T-helper 9 cell (primary cell): Measurements from ENCODE around the gene RAB6B.

ENCODE experiments used
- DNase-seq: peaks from one replicate; pipeline ENCODE4 v3.0.0-alpha.2; 2020

RAB6B gene

GRCh38 chr3:133880886-133881455 lies 14.7 kb downstream of the RAB6B start:
- DNase-seq = no peak

GRCh38 chr3:133880287-133880686 lies 15.4 kb downstream of the RAB6B start:
- no peak for DNase-seq

GRCh38 chr3:133878518-133878917 lies 17.2 kb downstream of the RAB6B start:
- DNase-seq = no peak

- no peak for DNase-seq
These were observed 18.5 kb downstream of the RAB6B start for GRCh38 chr3:133877221-133877620.

GRCh38 chr3:133874761-133875438 lies 20.8 kb downstream of the RAB6B start:
- no peak for DNase-seq

GRCh38 chr3:133874344-133874743 lies 21.3 kb downstream of the RAB6B start:
- no peak for DNase-seq

GRCh38 chr3:133872781-133873180 lies 22.9 kb downstream of the RAB6B start:
- DNase-seq = no peak

GRCh38 chr3:133872161-133872560 lies 23.5 kb downstream of the RAB6B start:
- no peak for DNase-seq

- DNase-seq = no peak
These were observed 24.2 kb downstream of the RAB6B start for GRCh38 chr3:133871368-133872090.

- no peak for DNase-seq
These were observed 24.9 kb downstream of the RAB6B start for GRCh38 chr3:133870822-133871221.

- no peak for DNase-seq
These were observed 26.1 kb downstream of the RAB6B start for GRCh38 chr3:133869586-133869985.

- no peak for DNase-seq
These were observed 26.8 kb downstream of the RAB6B start for GRCh38 chr3:133868758-133869475.

GRCh38 chr3:133868186-133868585 lies 27.5 kb downstream of the RAB6B start:
- no peak for DNase-seq

GRCh38 chr3:133866141-133866540 lies 29.5 kb downstream of the RAB6B start:
- DNase-seq = no peak

GRCh38 chr3:133865136-133865855 lies 30.4 kb downstream of the RAB6B start:
- DNase-seq = no peak

GRCh38 chr3:133864616-133865015 lies 31.1 kb downstream of the RAB6B start:
- no peak for DNase-seq

GRCh38 chr3:133863911-133864310 lies 31.8 kb downstream of the RAB6B start:
- DNase-seq = no peak

GRCh38 chr3:133862161-133862560 lies 33.5 kb downstream of the RAB6B start:
- no peak for DNase-seq

GRCh38 chr3:133860519-133860918 lies 35.2 kb downstream of the RAB6B start:
- no peak for DNase-seq

GRCh38 chr3:133859381-133860234 lies 36.1 kb downstream of the RAB6B start:
- DNase-seq = no peak

- DNase-seq = no peak
These were observed 37.9 kb downstream of the RAB6B start for GRCh38 chr3:133857767-133858166.

- DNase-seq = no peak
These were observed 39.4 kb downstream of the RAB6B start for GRCh38 chr3:133856316-133856715.
